ENCODE measurements around the gene ZFAND6.

ZFAND6 gene

DNA sequence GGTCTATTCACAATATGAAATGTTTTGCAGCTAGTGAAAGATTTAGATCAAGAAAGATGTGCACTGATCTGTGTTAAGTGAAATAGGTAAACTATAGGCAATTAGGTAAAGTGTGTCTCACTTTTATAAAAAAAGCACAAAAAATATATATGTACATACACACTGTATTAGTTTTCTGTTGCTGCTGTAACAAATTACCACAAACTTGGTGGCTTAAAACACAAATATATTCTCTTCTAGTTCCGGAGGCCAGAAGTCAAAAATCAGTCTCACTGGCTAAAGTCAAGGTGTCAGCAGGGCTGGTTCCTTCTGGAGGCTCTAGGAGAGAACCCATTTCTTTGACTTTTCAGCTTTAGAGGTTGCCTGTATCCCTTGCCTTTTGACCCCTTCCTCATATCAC lies 104.4 kb downstream of the ZFAND6 start:
- TF ChIP-seq ARNTL (CRISPR knock-in tag; IDR thresholded peaks at IDR 0.05; ENCODE audit: borderline replicate concordance, low read depth) (no peak), ISL1 (CRISPR knock-in tag; IDR thresholded peaks at IDR 0.05) (no peak), POU6F1 (CRISPR knock-in tag; IDR thresholded peaks at IDR 0.05; ENCODE audit: borderline replicate concordance, low read depth) (no peak), ESRRG (CRISPR knock-in tag; IDR thresholded peaks at IDR 0.05) (no peak), PPARA (CRISPR knock-in tag; IDR thresholded peaks at IDR 0.05; ENCODE audit: borderline replicate concordance) (no peak), OSR1 (CRISPR knock-in tag; IDR thresholded peaks at IDR 0.05) (no peak), ZFP3 (CRISPR knock-in tag; IDR thresholded peaks at IDR 0.05) (no peak), ZFP30 (CRISPR knock-in tag; IDR thresholded peaks at IDR 0.05) (no peak), CREB5 (CRISPR knock-in tag; IDR thresholded peaks at IDR 0.05; ENCODE audit: low read depth) (no peak), SNAI2 (CRISPR knock-in tag; IDR thresholded peaks at IDR 0.05) (no peak), TSHZ2 (CRISPR knock-in tag; IDR thresholded peaks at IDR 0.05) (no peak), RARB (CRISPR knock-in tag; IDR thresholded peaks at IDR 0.05) (no peak), CSDC2 (CRISPR knock-in tag; IDR thresholded peaks at IDR 0.05) (no peak), ZNF565 (CRISPR knock-in tag; conservative IDR thresholded peaks at IDR 0.05; ENCODE audit: low read depth) (no peak), TCF4 (CRISPR knock-in tag; IDR thresholded peaks at IDR 0.05; ENCODE audit: borderline replicate concordance) (no peak)
- TF ChIP-seq, protein P1, sequence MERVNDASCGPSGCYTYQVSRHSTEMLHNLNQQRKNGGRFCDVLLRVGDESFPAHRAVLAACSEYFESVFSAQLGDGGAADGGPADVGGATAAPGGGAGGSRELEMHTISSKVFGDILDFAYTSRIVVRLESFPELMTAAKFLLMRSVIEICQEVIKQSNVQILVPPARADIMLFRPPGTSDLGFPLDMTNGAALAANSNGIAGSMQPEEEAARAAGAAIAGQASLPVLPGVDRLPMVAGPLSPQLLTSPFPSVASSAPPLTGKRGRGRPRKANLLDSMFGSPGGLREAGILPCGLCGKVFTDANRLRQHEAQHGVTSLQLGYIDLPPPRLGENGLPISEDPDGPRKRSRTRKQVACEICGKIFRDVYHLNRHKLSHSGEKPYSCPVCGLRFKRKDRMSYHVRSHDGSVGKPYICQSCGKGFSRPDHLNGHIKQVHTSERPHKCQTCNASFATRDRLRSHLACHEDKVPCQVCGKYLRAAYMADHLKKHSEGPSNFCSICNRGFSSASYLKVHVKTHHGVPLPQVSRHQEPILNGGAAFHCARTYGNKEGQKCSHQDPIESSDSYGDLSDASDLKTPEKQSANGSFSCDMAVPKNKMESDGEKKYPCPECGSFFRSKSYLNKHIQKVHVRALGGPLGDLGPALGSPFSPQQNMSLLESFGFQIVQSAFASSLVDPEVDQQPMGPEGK (CRISPR knock-in tag; IDR thresholded peaks at IDR 0.05; ENCODE audit: borderline replicate concordance) = no peak

GRCh38 chr15:80167936-80168335 lies 108.5 kb downstream of the ZFAND6 start:
- TF ChIP-seq POU6F1 (CRISPR knock-in tag; IDR thresholded peaks at IDR 0.05; ENCODE audit: borderline replicate concordance, low read depth) (no peak), ZNF8 (CRISPR knock-in tag; IDR thresholded peaks at IDR 0.05) (no peak), ZC3H10 (CRISPR knock-in tag; IDR thresholded peaks at IDR 0.05) (no peak), PPARA (CRISPR knock-in tag; IDR thresholded peaks at IDR 0.05; ENCODE audit: borderline replicate concordance) (no peak), ZNF565 (CRISPR knock-in tag; conservative IDR thresholded peaks at IDR 0.05; ENCODE audit: low read depth) (no peak), BACH2 (CRISPR knock-in tag; IDR thresholded peaks at IDR 0.05; ENCODE audit: borderline replicate concordance) (no peak), CSDC2 (CRISPR knock-in tag; IDR thresholded peaks at IDR 0.05) (no peak), OSR1 (CRISPR knock-in tag; IDR thresholded peaks at IDR 0.05) (no peak), ZFP3 (CRISPR knock-in tag; IDR thresholded peaks at IDR 0.05) (no peak), CREB5 (CRISPR knock-in tag; IDR thresholded peaks at IDR 0.05; ENCODE audit: low read depth) (no peak)
- TF ChIP-seq, protein P1 (CRISPR knock-in tag; IDR thresholded peaks at IDR 0.05; ENCODE audit: borderline replicate concordance) = no peak
- TF ChIP-seq, protein P2, sequence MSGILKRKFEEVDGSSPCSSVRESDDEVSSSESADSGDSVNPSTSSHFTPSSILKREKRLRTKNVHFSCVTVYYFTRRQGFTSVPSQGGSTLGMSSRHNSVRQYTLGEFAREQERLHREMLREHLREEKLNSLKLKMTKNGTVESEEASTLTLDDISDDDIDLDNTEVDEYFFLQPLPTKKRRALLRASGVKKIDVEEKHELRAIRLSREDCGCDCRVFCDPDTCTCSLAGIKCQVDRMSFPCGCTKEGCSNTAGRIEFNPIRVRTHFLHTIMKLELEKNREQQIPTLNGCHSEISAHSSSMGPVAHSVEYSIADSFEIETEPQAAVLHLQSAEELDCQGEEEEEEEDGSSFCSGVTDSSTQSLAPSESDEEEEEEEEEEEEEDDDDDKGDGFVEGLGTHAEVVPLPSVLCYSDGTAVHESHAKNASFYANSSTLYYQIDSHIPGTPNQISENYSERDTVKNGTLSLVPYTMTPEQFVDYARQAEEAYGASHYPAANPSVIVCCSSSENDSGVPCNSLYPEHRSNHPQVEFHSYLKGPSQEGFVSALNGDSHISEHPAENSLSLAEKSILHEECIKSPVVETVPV (CRISPR knock-in tag; IDR thresholded peaks at IDR 0.05) = no peak
- no peak for ATAC-seq

More for the DNA sequence above, 104.4 kb downstream of the ZFAND6 start:
- ATAC-seq = no peak

Data from SK-N-SH treated with all-trans-retinoic acid at 6 μM for 48 hours (cell line).